G401 (cell line): ENCODE results near the gene TPBGL. TPM values are rescaled to one million over a fixed set of nuclear protein-coding genes. Genes with fewer than 3 reads are reported as not detected.

Experiments
- DNase-seq: peaks from one replicate; pipeline ENCODE4 v3.0.0-alpha.2; 2015; ENCODE audit warnings: low spot score
- in situ Hi-C: cut with HindIII; loops from 2 replicates; pipeline ENCODE4 v1.10.0; 2016; ENCODE audit warnings: low sequenced_read_pairs, mixed read lengths
- total RNA-seq: library from RNA; depleted of rRNA; stranded (reverse); fragments of >200 nt; shearing (Covaris generic); gene quantifications from 2 replicates; pipeline ENCODE4 v1.2.3, GENCODE V29; 2014

The TPBGL gene
- total RNA-seq, 1 experiment from 2014 or later, result not detected

DNA sequence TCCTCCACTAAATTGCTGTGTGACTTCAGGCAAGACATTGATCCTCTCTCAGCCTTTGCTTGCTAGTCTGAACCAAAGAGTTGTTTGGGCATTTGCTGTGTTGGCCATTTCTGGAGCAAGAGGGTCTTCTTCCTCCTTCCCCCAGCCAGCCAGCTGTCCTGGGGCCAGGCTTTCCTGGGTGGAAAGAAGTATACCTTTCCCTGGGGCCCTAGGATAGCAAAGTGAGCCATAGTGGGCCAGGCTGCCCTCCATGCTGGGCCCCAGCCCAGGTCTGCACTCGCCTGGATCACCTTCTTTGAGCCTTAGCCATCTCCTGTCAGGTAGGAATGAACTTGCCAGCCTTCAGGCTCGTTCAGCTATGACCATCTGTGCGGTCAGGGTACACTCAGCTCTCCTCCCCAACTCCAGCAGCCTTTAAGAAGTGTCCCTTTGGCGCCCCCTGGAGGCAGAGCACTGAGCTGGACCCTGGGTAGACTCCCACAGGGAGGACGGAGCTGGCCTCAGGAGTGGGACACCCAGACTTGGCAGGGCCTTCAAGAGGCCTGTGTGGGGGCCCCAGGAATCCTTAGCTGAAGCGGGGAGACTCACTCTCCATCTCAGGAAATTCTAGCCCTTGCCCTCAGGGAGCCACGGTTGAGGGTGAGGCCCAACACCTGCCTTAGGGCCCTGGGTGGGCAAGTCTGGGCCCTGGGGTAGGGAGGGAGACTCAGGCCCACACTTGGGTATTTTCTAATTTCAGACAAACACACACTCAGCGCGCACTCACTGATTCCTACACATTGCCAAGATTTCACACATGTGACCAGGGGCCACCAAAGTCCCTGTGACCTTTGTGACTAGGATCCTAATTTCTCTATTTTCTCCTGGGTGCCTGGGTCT lies 35.6 kb upstream of the TPBGL start:
- peak; percentile 83 for DNase-seq
- in situ Hi-C loops, result no loop called here

- in situ Hi-C loops, result no loop called here
- no peak for DNase-seq
Observed at GRCh38 chr11:75205564-75206020, 35.0 kb upstream of the TPBGL start.

DNA sequence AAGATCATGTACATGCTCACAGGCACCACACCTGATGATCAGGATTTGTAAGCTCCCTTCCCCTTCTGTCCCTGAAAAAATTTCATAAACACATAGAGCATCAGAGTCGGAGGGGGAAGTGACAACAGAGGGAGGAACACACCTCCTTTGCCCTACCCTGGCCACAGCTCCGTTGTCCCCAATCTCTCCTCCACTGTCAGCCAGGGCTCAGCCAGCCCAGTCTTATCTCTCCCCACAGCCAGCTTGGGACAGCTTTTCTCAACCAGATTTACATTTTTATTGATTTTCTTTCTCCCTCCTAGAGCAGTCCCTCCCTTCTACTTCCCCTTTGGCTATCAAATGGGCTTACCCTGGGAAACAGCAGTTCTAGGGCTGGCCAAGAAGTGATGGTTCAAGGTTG lies 32.1 kb upstream of the TPBGL start:
- in situ Hi-C loops, result no loop called here
- DNase-seq, result no peak

- in situ Hi-C loops, result no loop called here
- no peak for DNase-seq
Observed at GRCh38 chr11:75212411-75212810, 28.2 kb upstream of the TPBGL start.

- in situ Hi-C loops, result no loop called here
- DNase-seq, result peak; percentile 37
Observed at GRCh38 chr11:75214411-75214821, 26.2 kb upstream of the TPBGL start.

DNA sequence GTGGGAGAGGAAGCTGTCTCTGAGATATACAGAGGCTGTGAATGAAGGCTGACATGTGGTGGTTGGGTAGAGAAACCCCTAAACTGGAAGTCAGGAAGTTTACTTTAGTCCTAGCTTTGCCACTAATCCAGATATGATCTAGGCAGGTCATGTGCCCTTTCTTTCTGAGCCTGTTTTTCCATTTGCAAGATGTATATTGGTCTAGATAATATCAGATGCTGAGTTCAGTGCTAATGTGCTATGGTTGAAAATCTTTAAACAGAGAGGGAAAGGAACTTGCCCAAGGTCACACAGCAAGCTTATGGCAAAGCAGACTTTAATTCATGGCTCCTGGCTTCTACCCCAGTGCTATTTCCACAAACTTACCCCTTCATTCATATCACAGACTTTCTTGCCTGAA lies 25.7 kb upstream of the TPBGL start:
- no peak for DNase-seq
- in situ Hi-C loops, result no loop called here

- in situ Hi-C loops, result no loop called here
- DNase-seq, result no peak
Observed at GRCh38 chr11:75219869-75220268, 20.7 kb upstream of the TPBGL start.

GRCh38 chr11:75223954-75224643 lies 16.5 kb upstream of the TPBGL start:
- DNase-seq, result no peak

DNA sequence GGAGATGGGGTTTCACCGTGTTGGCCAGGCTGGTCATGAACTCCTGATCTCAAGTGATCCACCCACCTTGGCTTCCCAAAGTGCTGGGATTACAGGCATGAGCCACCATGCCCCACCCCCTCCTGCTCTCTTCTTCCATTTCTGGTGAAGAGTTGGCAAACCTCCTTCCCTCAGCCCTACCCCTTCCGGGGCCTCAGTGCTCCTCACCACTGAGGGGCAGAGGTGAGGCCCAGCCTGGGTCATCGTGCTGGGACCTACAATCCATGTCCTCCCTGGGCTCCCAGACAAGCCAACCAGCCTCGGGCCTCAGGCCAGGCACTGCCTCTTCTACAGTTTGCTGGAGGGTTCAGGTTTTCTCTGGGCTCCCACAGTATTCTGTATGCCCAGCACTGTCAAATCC lies 14.8 kb upstream of the TPBGL start:
- in situ Hi-C loops, result no loop called here
- DNase-seq, result no peak

More at GRCh38 chr11:75223954-75224643, 16.5 kb upstream of the TPBGL start:
- in situ Hi-C loops, result no loop called here

GRCh38 chr11:75229466-75229865 lies 11.1 kb upstream of the TPBGL start:
- in situ Hi-C loops, result no loop called here
- DNase-seq, result no peak

DNA sequence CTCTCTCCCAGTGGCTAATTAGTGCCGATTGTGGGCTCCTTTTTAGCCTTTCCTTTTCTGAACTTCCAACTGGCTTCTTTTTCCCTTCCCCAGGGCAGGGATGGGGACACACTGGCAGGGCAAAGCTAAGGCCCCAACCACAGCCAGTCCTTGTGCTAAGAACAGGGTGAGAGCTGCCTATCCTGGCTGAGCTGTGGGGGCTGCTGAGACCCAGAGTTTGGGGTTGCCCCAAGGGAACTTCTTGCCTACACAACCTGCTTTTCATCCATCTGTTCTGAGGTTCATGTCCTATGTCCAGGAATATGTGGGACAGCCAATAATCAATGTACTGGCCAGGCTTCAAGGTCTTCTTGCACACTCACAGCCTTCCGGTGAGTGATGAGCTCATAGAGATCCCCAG lies 10.0 kb upstream of the TPBGL start:
- in situ Hi-C loops, result no loop called here
- DNase-seq, result no peak

GRCh38 chr11:75233754-75234172 lies 6.8 kb upstream of the TPBGL start:
- no peak for DNase-seq
- in situ Hi-C loops, result no loop called here

GRCh38 chr11:75236062-75236461 lies 4.5 kb upstream of the TPBGL start:
- in situ Hi-C loops, result no loop called here
- DNase-seq, result no peak

- no peak for DNase-seq
- in situ Hi-C loops, result no loop called here
Observed at GRCh38 chr11:75237050-75237449, 3.5 kb upstream of the TPBGL start.

GRCh38 chr11:75238595-75239440 lies 1.8 kb upstream of the TPBGL start:
- no peak for DNase-seq
- in situ Hi-C loops, result no loop called here

- in situ Hi-C loops, result no loop called here
- no peak for DNase-seq
Observed at GRCh38 chr11:75239531-75240290, 863 bp upstream of the TPBGL start.

- in situ Hi-C loops, result no loop called here
- peak; percentile 53 for DNase-seq
Observed at GRCh38 chr11:75241036-75241905, 697 bp downstream of the TPBGL start.
